GM18867 (cell line): ENCODE data around the gene SPAG17.

Source experiments
- ATAC-seq: cut with Tn5 transposase; IDR thresholded peaks from one replicate; pipeline ENCODE4 v1.9.1; 2021; ENCODE audit warnings: mild to moderate bottlenecking, moderate library complexity; ENCODE audit not compliant: unreplicated experiment

SPAG17 gene

GRCh38 chr1:118122234-118123004, 62.6 kb downstream of the SPAG17 start:
- ATAC-seq: no peak

GRCh38 chr1:118118873-118119463, 66.1 kb downstream of the SPAG17 start:
- no peak for ATAC-seq

GRCh38 chr1:118118469-118118868, 66.6 kb downstream of the SPAG17 start:
- no peak for ATAC-seq

- no peak for ATAC-seq
Observed at GRCh38 chr1:118117521-118117920, 67.5 kb downstream of the SPAG17 start.

- no peak for ATAC-seq
Observed at GRCh38 chr1:118116909-118117308, 68.1 kb downstream of the SPAG17 start.

GRCh38 chr1:118116401-118116800, 68.6 kb downstream of the SPAG17 start:
- ATAC-seq: no peak

GRCh38 chr1:118115567-118116295, 69.3 kb downstream of the SPAG17 start:
- no peak for ATAC-seq

GRCh38 chr1:118113261-118113660, 71.8 kb downstream of the SPAG17 start:
- ATAC-seq: no peak

GRCh38 chr1:118110580-118110979, 74.4 kb downstream of the SPAG17 start:
- ATAC-seq: no peak

- ATAC-seq: no peak
Observed at GRCh38 chr1:118104951-118105350, 80.1 kb downstream of the SPAG17 start.

GRCh38 chr1:118102445-118102844, 82.6 kb downstream of the SPAG17 start:
- ATAC-seq: no peak

GRCh38 chr1:118101999-118102398, 83.0 kb downstream of the SPAG17 start:
- no peak for ATAC-seq

- no peak for ATAC-seq
Observed at GRCh38 chr1:118101515-118101844, 83.5 kb downstream of the SPAG17 start.

GRCh38 chr1:118100686-118101514, 84.1 kb downstream of the SPAG17 start:
- ATAC-seq: no peak

- no peak for ATAC-seq
Observed at GRCh38 chr1:118099686-118100085, 85.3 kb downstream of the SPAG17 start.

- no peak for ATAC-seq
Observed at GRCh38 chr1:118097622-118098348, 87.2 kb downstream of the SPAG17 start.

- ATAC-seq: no peak
Observed at GRCh38 chr1:118093017-118093416, 92.0 kb downstream of the SPAG17 start.

- no peak for ATAC-seq
Observed at GRCh38 chr1:118090130-118090529, 94.9 kb downstream of the SPAG17 start.

GRCh38 chr1:118085365-118085764, 99.7 kb downstream of the SPAG17 start:
- no peak for ATAC-seq

- ATAC-seq: no peak
Observed at GRCh38 chr1:118084400-118084799, 100.6 kb downstream of the SPAG17 start.

GRCh38 chr1:118082984-118083383, 102.0 kb downstream of the SPAG17 start:
- no peak for ATAC-seq
